K562 (cell line): ENCODE measurements around the gene FUZ. TPM values are rescaled to one million over a fixed set of nuclear protein-coding genes. Genes with fewer than 3 reads are reported as not detected.
A peak's percentile ranks its signal among the peaks of the same experiment; 100 is the strongest.

Experiments used
- ASH1L ChIP-seq: fragments of 450-650 bp; IDR thresholded peaks from 2 replicates; pipeline ENCODE4 v1.6.1; 2018; ENCODE audit warnings: borderline replicate concordance, mild to moderate bottlenecking, low read depth; ENCODE audit not compliant: partially characterized antibody
- CHD2 ChIP-seq: IDR thresholded peaks from 2 replicates; pipeline ENCODE4 v1.6.1; 2011; ENCODE audit warnings: low read depth, low read length
- CTCFL ChIP-seq: IDR thresholded peaks from 2 replicates; pipeline ENCODE4 v1.6.1; 2011; ENCODE audit warnings: borderline replicate concordance, low read depth, mild to moderate bottlenecking, moderate library complexity, low read length; ENCODE audit not compliant: insufficient read depth, poor library complexity, severe bottlenecking
- EWSR1 ChIP-seq: fragments of 450-650 bp; IDR thresholded peaks from 2 replicates; pipeline ENCODE4 v1.6.1; 2018; ENCODE audit warnings: borderline replicate concordance, mild to moderate bottlenecking, low read depth, moderate library complexity; ENCODE audit not compliant: partially characterized antibody
- EZH2 ChIP-seq: IDR thresholded peaks from 2 replicates; pipeline ENCODE4 v1.6.1; 2012; ENCODE audit warnings: low read depth, mild to moderate bottlenecking, inconsistent platforms, low read length, borderline replicate concordance
- HLTF ChIP-seq: fragments of 450-650 bp; IDR thresholded peaks from 2 replicates; pipeline ENCODE4 v1.6.1; 2016
- KAT7 ChIP-seq: sonication (generic); formaldehyde crosslinking; IDR thresholded peaks from 2 replicates; pipeline ENCODE4 v1.8.0; 2022; ENCODE audit warnings: missing genetic modification reagents, mild to moderate bottlenecking, borderline replicate concordance
- KAT8 ChIP-seq: fragments of 450-650 bp; IDR thresholded peaks from 2 replicates; pipeline ENCODE4 v1.6.1; 2016; ENCODE audit warnings: low read depth, mild to moderate bottlenecking
- KDM1A ChIP-seq, 2 experiments: fragments of 450-650 bp; IDR thresholded peaks; 2 replicates each; pipeline ENCODE4 v1.6.1; 2016; ENCODE audit warnings: mild to moderate bottlenecking in 2 of 2
- KLF10 ChIP-seq: fragments of 250-450 bp; sonication (Bioruptor Pico); IDR thresholded peaks from 2 replicates; pipeline ENCODE4 v1.6.1; 2021; ENCODE audit warnings: matching md5 sums
- MEIS2 ChIP-seq: fragments of 450-650 bp; IDR thresholded peaks from 2 replicates; pipeline ENCODE4 v1.6.1; 2014; ENCODE audit warnings: mild to moderate bottlenecking; ENCODE audit not compliant: partially characterized antibody
- MTA1 ChIP-seq: fragments of 450-650 bp; IDR thresholded peaks from 2 replicates; pipeline ENCODE4 v1.6.1; 2017; ENCODE audit warnings: borderline replicate concordance
- NCOA1 ChIP-seq: fragments of 450-650 bp; IDR thresholded peaks from 2 replicates; pipeline ENCODE4 v1.6.1; 2016; ENCODE audit warnings: low read depth
- NUFIP1 ChIP-seq: fragments of 450-650 bp; IDR thresholded peaks from 2 replicates; pipeline ENCODE4 v1.6.1; 2018; ENCODE audit not compliant: partially characterized antibody
- RBM34 ChIP-seq: fragments of 200-400 bp; formaldehyde crosslinking; IDR thresholded peaks from 2 replicates; pipeline ENCODE4 v1.6.1; 2018; ENCODE audit warnings: low read length, borderline replicate concordance; ENCODE audit not compliant: insufficient read depth
- RFX1 ChIP-seq: fragments of 450-650 bp; IDR thresholded peaks from 2 replicates; pipeline ENCODE4 v1.6.1; 2016; ENCODE audit warnings: mild to moderate bottlenecking, moderate library complexity
- RUNX1 ChIP-seq: sonication (generic); IDR thresholded peaks from 2 replicates; pipeline ENCODE4 v1.6.1; 2016; ENCODE audit warnings: antibody characterized with exemption, low read depth
- SRSF9 ChIP-seq: fragments of 200-400 bp; formaldehyde crosslinking; IDR thresholded peaks from 2 replicates; pipeline ENCODE4 v1.6.1; 2017; ENCODE audit warnings: low read depth, low read length, borderline replicate concordance
- TAF9B ChIP-seq: fragments of 450-650 bp; IDR thresholded peaks from 2 replicates; pipeline ENCODE4 v1.6.1; 2018; ENCODE audit warnings: mild to moderate bottlenecking; ENCODE audit not compliant: partially characterized antibody
- TARDBP ChIP-seq: fragments of 450-650 bp; IDR thresholded peaks from 2 replicates; pipeline ENCODE4 v1.6.1; 2016
- TCF3 ChIP-seq: sonication (generic); formaldehyde crosslinking; IDR thresholded peaks from 2 replicates; pipeline ENCODE4 v1.4.0; 2020; ENCODE audit warnings: mild to moderate bottlenecking, missing genetic modification reagents
- TFAM ChIP-seq: fragments of 250-450 bp; sonication (Bioruptor Pico); conservative IDR thresholded peaks from 2 replicates; pipeline ENCODE4 v1.5.0; 2021; ENCODE audit warnings: mild to moderate bottlenecking, moderate library complexity
- ZFP36 ChIP-seq: fragments of 150-350 bp; IDR thresholded peaks from 2 replicates; pipeline ENCODE4 v1.6.1; 2018; ENCODE audit warnings: low read length, low read depth; ENCODE audit not compliant: partially characterized antibody
- ZNF232 ChIP-seq: sonication (generic); formaldehyde crosslinking; IDR thresholded peaks from 2 replicates; pipeline ENCODE4 v1.8.0; 2022; ENCODE audit warnings: mild to moderate bottlenecking, missing genetic modification reagents
- ZNF384 ChIP-seq: IDR thresholded peaks from 2 replicates; pipeline ENCODE4 v1.6.1; 2012; ENCODE audit warnings: low read depth, low read length, improper control_type of control experiment
- ZNF507 ChIP-seq: conservative IDR thresholded peaks from 2 replicates; pipeline ENCODE4 v1.6.1; 2017; ENCODE audit warnings: missing genetic modification characterization, missing compliant biosample characterization
- polyA plus RNA-seq, 8 experiments: library from polyadenylated mRNA; depleted of rRNA in 4 of 8; stranded (reverse) in 5 of 8; unstranded in 3 of 8; fragments of >200 nt; fragmentation: Nextera tagmentation in 2 of 8; fragmentation: Illumina TruSeq in 1 of 8; extraction: Ambion mirVana in 2 of 8; extraction: Trizol in 1 of 8; gene quantifications; 2 replicates each; pipeline versions ENCODE4 v1.2.1 to v1.2.3, GENCODE V29; 2011 to 2014; ENCODE audit warnings: inconsistent platforms in 1 of 8, missing spikeins in 1 of 8
- total RNA-seq, 7 experiments: library from RNA; depleted of rRNA in 6 of 7; stranded (reverse); fragments of >200 nt in 6 of 7; fragmentation: Illumina TruSeq in 2 of 7; extraction: Trizol in 2 of 7; gene quantifications; 2 replicates each; pipeline versions ENCODE4 v1.2.1 to v1.2.3, GENCODE V29; 2011 to 2021; ENCODE audit warnings: low replicate concordance in 1 of 7
- TF ChIP-seq, protein P1 (sequence below): fragments of 450-650 bp; IDR thresholded peaks from 2 replicates; pipeline ENCODE4 v1.6.1; 2016; ENCODE audit warnings: antibody characterized with exemption

FUZ gene
- total and polyA plus RNA-seq, 9 of the 15 experiments (the other 6 are each of a cell fraction or from before 2014, with no cell fraction given), result 0.17 to 7.6 (median 3.6) TPM; not detected in 1

GRCh38 chr19:49850487-49851342 lies 37.6 kb upstream of the FUZ start, which contains the start of gene PTOV1 (continued):
- no peak for TF ChIP-seq ZFP36
- no peak for TF ChIP-seq RBM34
- peak; percentile 80 for TF ChIP-seq MTA1
- TF ChIP-seq NUFIP1, result peak; percentile 30
- TF ChIP-seq TARDBP, result peak; percentile 87; the same call in 1 of the 2 replicates
- TF ChIP-seq ASH1L, result peak; percentile 26
- TF ChIP-seq RFX1, result no peak
- TF ChIP-seq SRSF9, result no peak
- TF ChIP-seq CHD2, result peak; percentile 39; the same call in 1 of the 2 replicates
- TF ChIP-seq NCOA1, result peak; percentile 35; the same call in 1 of the 2 replicates
- no peak for TF ChIP-seq EWSR1
- TF ChIP-seq TAF9B, result no peak
- TF ChIP-seq, protein P1, sequence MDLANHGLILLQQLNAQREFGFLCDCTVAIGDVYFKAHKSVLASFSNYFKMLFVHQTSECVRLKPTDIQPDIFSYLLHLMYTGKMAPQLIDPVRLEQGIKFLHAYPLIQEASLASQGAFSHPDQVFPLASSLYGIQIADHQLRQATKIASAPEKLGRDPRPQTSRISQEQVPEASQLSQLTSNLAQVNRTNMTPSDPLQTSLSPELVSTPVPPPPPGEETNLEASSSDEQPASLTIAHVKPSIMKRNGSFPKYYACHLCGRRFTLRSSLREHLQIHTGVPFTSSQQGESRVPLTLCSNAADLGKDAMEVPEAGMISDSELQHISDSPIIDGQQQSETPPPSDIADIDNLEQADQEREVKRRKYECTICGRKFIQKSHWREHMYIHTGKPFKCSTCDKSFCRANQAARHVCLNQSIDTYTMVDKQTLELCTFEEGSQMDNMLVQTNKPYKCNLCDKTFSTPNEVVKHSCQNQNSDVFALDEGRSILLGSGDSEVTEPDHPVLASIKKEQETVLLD, result no peak
- TF ChIP-seq RUNX1, result no peak
- TF ChIP-seq KLF10 (CRISPR knock-in tag), result no peak
- no peak for TF ChIP-seq KAT8
- TF ChIP-seq CTCFL, result no peak
- no peak for TF ChIP-seq KAT7 (CRISPR knock-in tag)
- peak; percentile 15 for TF ChIP-seq MEIS2
- TF ChIP-seq ZNF232 (CRISPR knock-in tag), result peak; percentile 76; the same call in 1 of the 2 replicates
- no peak for TF ChIP-seq KDM1A (IDR thresholded peaks at IDR 0.05)
- TF ChIP-seq EZH2, result no peak
- TF ChIP-seq TCF3 (CRISPR knock-in tag), result peak; percentile 16; the same call in 1 of the 2 replicates
- no peak for TF ChIP-seq ZNF507 (tag)
- 0 out of 2 replicates have a peak, but pooled peaks have one; percentile 7 for TF ChIP-seq ZNF384
- peak; percentile 86; the same call in 1 of the 2 replicates for TF ChIP-seq HLTF
- no peak for TF ChIP-seq TFAM
